IMR-90 (cell line): ENCODE measurements around the gene RAB40C. TPM values are rescaled to one million over a fixed set of nuclear protein-coding genes. Genes with fewer than 3 reads are reported as not detected.

ENCODE experiments used
- ATAC-seq: fragments of 200-7000 bp; cut with Tn5 transposase; 2 replicates; pipeline ENCODE4 v1.9.1; 2020; ENCODE audit warnings: low read depth, mild to moderate bottlenecking, moderate library complexity
- BruUV-seq: library from RNA; stranded (reverse); fragments of 400-500 nt; replicated peaks from 2 replicates; lab custom pipeline; 2021; lab: Mats Ljungman, UMichigan
- CTCF ChIA-PET: fragments of 300-600 bp; formaldehyde crosslinking; extraction: SDS; loops from one replicate; lab custom pipeline; 2021; ENCODE audit warnings: antibody characterized with exemption; lab: Yijun Ruan, JAX
- POLR2A ChIA-PET: fragments of 300-600 bp; sonication (Branson Sonifier 250); formaldehyde crosslinking; loops from one replicate; lab custom pipeline; 2022; ENCODE audit warnings: antibody characterized with exemption; ENCODE audit not compliant: unreplicated experiment; lab: Charles Lee
- DNase-seq: peaks from one replicate; pipeline ENCODE4 v3.0.0; 2013
- H2AFZ ChIP-seq: replicated peaks from 2 replicates; pipeline ENCODE3; 2013; ENCODE audit warnings: low read length, mild to moderate bottlenecking; ENCODE audit not compliant: poor library complexity
- H2AK5ac ChIP-seq: 2 replicates; pipeline ENCODE4 v1.6.1; 2013; ENCODE audit warnings: low read depth, low read length, inconsistent platforms
- H2AK9ac ChIP-seq: replicated peaks from 2 replicates; pipeline ENCODE3; 2013; ENCODE audit warnings: mild to moderate bottlenecking, low read depth, low read length, moderate library complexity; ENCODE audit not compliant: poor library complexity
- H2BK120ac ChIP-seq: 2 replicates; pipeline ENCODE4 v1.6.1; 2013; ENCODE audit warnings: low read depth, low read length, inconsistent platforms
- H2BK15ac ChIP-seq: 3 replicates; pipeline ENCODE4 v1.6.1; 2013; ENCODE audit warnings: low read depth, low read length, inconsistent platforms
- H2BK20ac ChIP-seq: 2 replicates; pipeline ENCODE4 v1.6.1; 2013; ENCODE audit warnings: low read depth, mild to moderate bottlenecking, inconsistent platforms, low read length, moderate library complexity
- H2BK5ac ChIP-seq: 2 replicates; pipeline ENCODE4 v1.6.1; 2013; ENCODE audit warnings: mild to moderate bottlenecking, low read depth, low read length, inconsistent platforms; ENCODE audit not compliant: poor library complexity, severe bottlenecking
- H3K14ac ChIP-seq: replicated peaks from 2 replicates; pipeline ENCODE4 v1.6.1; 2013; ENCODE audit warnings: low read depth, low read length, inconsistent platforms
- H3K18ac ChIP-seq: 2 replicates; pipeline ENCODE4 v1.6.1; 2013; ENCODE audit warnings: low read depth, low read length, control low read depth
- H3K23ac ChIP-seq: 2 replicates; pipeline ENCODE4 v1.6.1; 2013; ENCODE audit warnings: low read depth, low read length, inconsistent platforms
- H3K27ac ChIP-seq: 2 replicates; pipeline ENCODE4 v1.5.1; 2013; ENCODE audit warnings: mild to moderate bottlenecking, control low read depth, low read length; ENCODE audit not compliant: insufficient read depth
- H3K27me3 ChIP-seq: 2 replicates; pipeline ENCODE4 v1.6.1; 2013; ENCODE audit warnings: low read length; ENCODE audit not compliant: control insufficient read depth, insufficient read depth
- H3K36me3 ChIP-seq: 2 replicates; pipeline ENCODE4 v1.6.1; 2013; ENCODE audit warnings: low read length, mixed read lengths; ENCODE audit not compliant: control insufficient read depth, insufficient read depth
- H3K4ac ChIP-seq: 2 replicates; pipeline ENCODE4 v1.6.1; 2013; ENCODE audit warnings: low read depth, low read length, inconsistent platforms
- H3K4me1 ChIP-seq: 2 replicates; pipeline ENCODE4 v1.6.1; 2013; ENCODE audit warnings: low read length, mixed read lengths; ENCODE audit not compliant: control insufficient read depth, insufficient read depth
- H3K4me2 ChIP-seq: 2 replicates; pipeline ENCODE4 v1.6.1; 2013; ENCODE audit warnings: low read depth, mild to moderate bottlenecking, control low read depth, low read length, moderate library complexity
- H3K4me3 ChIP-seq: 2 replicates; pipeline ENCODE4 v1.5.1; 2013; ENCODE audit warnings: low read depth, mild to moderate bottlenecking, control low read depth, low read length, moderate library complexity; ENCODE audit not compliant: insufficient read depth
- H3K56ac ChIP-seq: 2 replicates; pipeline ENCODE4 v1.6.1; 2013; ENCODE audit warnings: low read length, inconsistent platforms; ENCODE audit not compliant: insufficient read depth; ENCODE audit errors: extremely low read depth
- H3K79me1 ChIP-seq, 2 experiments: 2 replicates each; pipeline ENCODE4 v1.6.1; 2013; ENCODE audit warnings: low read length in 2 of 2, inconsistent platforms in 1 of 2, low read depth in 1 of 2
- H3K9ac ChIP-seq: 2 replicates; pipeline ENCODE4 v1.6.1; 2013; ENCODE audit warnings: low read depth, low read length, control low read depth
- H3K9me1 ChIP-seq: 2 replicates; pipeline ENCODE4 v1.6.1; 2013; ENCODE audit warnings: low read length, inconsistent platforms; ENCODE audit not compliant: insufficient read depth
- H3K9me3 ChIP-seq: 2 replicates; pipeline ENCODE4 v1.6.1; 2013; ENCODE audit warnings: low read length; ENCODE audit not compliant: control insufficient read depth, insufficient read depth
- H4K20me1 ChIP-seq: 2 replicates; pipeline ENCODE4 v1.6.1; 2013; ENCODE audit warnings: low read length, inconsistent platforms; ENCODE audit not compliant: insufficient read depth
- H4K5ac ChIP-seq: 2 replicates; pipeline ENCODE4 v1.6.1; 2013; ENCODE audit warnings: mild to moderate bottlenecking, low read depth, low read length, control low read depth
- H4K8ac ChIP-seq, 2 experiments: 2 replicates each; pipeline ENCODE4 v1.6.1; 2013; ENCODE audit warnings: low read depth in 2 of 2, low read length in 2 of 2, control low read depth in 1 of 2, inconsistent platforms in 1 of 2
- H4K91ac ChIP-seq: 2 replicates; pipeline ENCODE4 v1.6.1; 2013; ENCODE audit warnings: low read depth, low read length, inconsistent platforms; ENCODE audit not compliant: insufficient read depth
- BHLHE40 ChIP-seq: fragments of 150-350 bp; IDR thresholded peaks from 2 replicates; pipeline ENCODE4 v1.6.1; 2016; ENCODE audit warnings: mild to moderate bottlenecking, low read depth, low read length
- CEBPB ChIP-seq: IDR thresholded peaks from 2 replicates; pipeline ENCODE4 v1.6.1; 2012; ENCODE audit warnings: low read depth, low read length, improper control_type of control experiment
- CHD1 ChIP-seq: IDR thresholded peaks from 2 replicates; pipeline ENCODE4 v1.6.1; 2012; ENCODE audit warnings: low read depth, low read length, improper control_type of control experiment
- CTCF ChIP-seq: conservative IDR thresholded peaks from 2 replicates; pipeline ENCODE4 v1.5.1; 2012; ENCODE audit warnings: mild to moderate bottlenecking, low read depth, low read length, improper control_type of control experiment
- ELK1 ChIP-seq: fragments of 150-350 bp; IDR thresholded peaks from 2 replicates; pipeline ENCODE4 v1.6.1; 2016; ENCODE audit warnings: low read depth, mild to moderate bottlenecking, low read length, moderate library complexity, borderline replicate concordance
- FOS ChIP-seq: fragments of 150-350 bp; IDR thresholded peaks from 2 replicates; pipeline ENCODE4 v1.6.1; 2016; ENCODE audit warnings: low read depth, low read length
- MAFK ChIP-seq: IDR thresholded peaks from 2 replicates; pipeline ENCODE4 v1.6.1; 2012; ENCODE audit warnings: low read depth, low read length, improper control_type of control experiment
- MAZ ChIP-seq: IDR thresholded peaks from 2 replicates; pipeline ENCODE4 v1.6.1; 2012; ENCODE audit warnings: low read depth, mild to moderate bottlenecking, low read length, improper control_type of control experiment, moderate library complexity, borderline replicate concordance
- MXI1 ChIP-seq: IDR thresholded peaks from 2 replicates; pipeline ENCODE4 v1.6.1; 2012; ENCODE audit warnings: low read depth, mild to moderate bottlenecking, low read length, moderate library complexity, borderline replicate concordance
- NFE2L2 ChIP-seq: fragments of 150-350 bp; IDR thresholded peaks from 2 replicates; pipeline ENCODE4 v1.6.1; 2016; ENCODE audit warnings: low read depth, mild to moderate bottlenecking, low read length
- POLR2A ChIP-seq: IDR thresholded peaks from 2 replicates; pipeline ENCODE4 v1.6.1; 2012; ENCODE audit warnings: mild to moderate bottlenecking, low read depth, low read length
- RAD21 ChIP-seq: IDR thresholded peaks from 2 replicates; pipeline ENCODE4 v1.6.1; 2012; ENCODE audit warnings: low read length, improper control_type of control experiment
- RCOR1 ChIP-seq: IDR thresholded peaks from 2 replicates; pipeline ENCODE4 v1.6.1; 2012; ENCODE audit warnings: mild to moderate bottlenecking, low read length, improper control_type of control experiment; ENCODE audit not compliant: insufficient replicate concordance
- RFX5 ChIP-seq: IDR thresholded peaks from 2 replicates; pipeline ENCODE4 v1.8.0; 2012; ENCODE audit warnings: low read depth, mild to moderate bottlenecking, low read length, moderate library complexity
- SMC3 ChIP-seq: fragments of 150-350 bp; IDR thresholded peaks from 2 replicates; pipeline ENCODE4 v1.6.1; 2016; ENCODE audit warnings: low read depth, mild to moderate bottlenecking, antibody characterized with exemption, low read length, moderate library complexity
- USF2 ChIP-seq: fragments of 150-350 bp; IDR thresholded peaks from 2 replicates; pipeline ENCODE4 v1.6.1; 2017; ENCODE audit warnings: mild to moderate bottlenecking, antibody characterized with exemption, low read length, low read depth
- WGBS, 2 experiments: methylation state at CpG; one replicate each; pipeline versions ENCODE4 v1.1.5 to v1.1.7; 2013; ENCODE audit warnings: missing lambda C conversion rate in 2 of 2; ENCODE audit not compliant: insufficient read length in 1 of 2; ENCODE audit errors: extremely low coverage in 2 of 2; 5-methylcytosine and 5-hydroxymethylcytosine counted together
- dilution Hi-C: fragments of 300-500 bp; cut with HindIII; formaldehyde crosslinking; loops from one replicate; pipeline ENCODE4 v1.14.3; 2018; ENCODE audit warnings: low sequenced_read_pairs; ENCODE audit not compliant: unreplicated experiment
- in situ Hi-C: fragments of 300-500 bp; cut with MboI; formaldehyde crosslinking; loops from 3 replicates; pipeline ENCODE4 v1.14.3; 2019; ENCODE audit warnings: low sequenced_read_pairs, inconsistent platforms, mixed read lengths
- intact Hi-C: fragments of 100-400 bp; cut with micrococcal nuclease; formaldehyde crosslinking; loops from 2 replicates; pipeline ENCODE4 v1.10.0; 2022
- polyA plus RNA-seq, 3 experiments: library from polyadenylated mRNA; depleted of rRNA; stranded (reverse); fragments of >200 nt; gene quantifications; 2 replicates each; pipeline ENCODE4 v1.2.3, GENCODE V29; 2012; ENCODE audit warnings: low replicate concordance in 1 of 3
- total RNA-seq: library from RNA; depleted of rRNA; stranded (reverse); fragments of >200 nt; gene quantifications from 2 replicates; pipeline ENCODE4 v1.2.3, GENCODE V29; 2012

RAB40C gene
- total and polyA plus RNA-seq, 2 of the 4 experiments (the other 2 are of a cell fraction) = 6.8 to 13.7 TPM

GRCh38 chr16:585351-585750 lies 4.5 kb upstream of the RAB40C start:
- H3K4me2 ChIP-seq = no peak overlapping the region
- no peak overlapping the region for H2BK120ac ChIP-seq
- no peak overlapping the region for H3K4me3 ChIP-seq
- H3K79me1 ChIP-seq = peaks cover 11 to 30% of the 10 kb centered on the region in 2 experiments; a peak in 3 of 4 replicates
- ChIA-PET CTCF (no interaction called here), POLR2A (no interaction called here)
- no peaks in the 10 kb centered on the region for H3K27me3 ChIP-seq
- H3K27ac ChIP-seq = no peak overlapping the region
- peaks cover 6% of the 10 kb centered on the region for H4K20me1 ChIP-seq
- H3K9me1 ChIP-seq = peaks cover 9% of the 10 kb centered on the region; the same call in 1 of the 2 replicates
- H3K4ac ChIP-seq = no peak overlapping the region
- no peak overlapping the region for H3K14ac ChIP-seq
- no peak overlapping the region for H3K23ac ChIP-seq
- H2BK20ac ChIP-seq = no peak overlapping the region
- H4K5ac ChIP-seq = no peak overlapping the region
- TF ChIP-seq RFX5 (no peak), NFE2L2 (no peak), RAD21 (no peak), SMC3 (no peak), POLR2A (no peak), USF2 (no peak), MXI1 (no peak), RCOR1 (no peak), MAFK (no peak), ELK1 (no peak), FOS (no peak), BHLHE40 (no peak), CHD1 (no peak), CEBPB (no peak), MAZ (no peak), CTCF (no peak)
- peak overlapping the region; percentile 59 for H2AK9ac ChIP-seq
- no peak overlapping the region for H2AK5ac ChIP-seq
- no peak overlapping the region for H2BK15ac ChIP-seq
- peak overlapping the region; percentile 10 for H2AFZ ChIP-seq
- no peak overlapping the region for H4K8ac ChIP-seq
- no peak overlapping the region for H3K9ac ChIP-seq
- no TSS peak for BruUV-seq
- ATAC-seq = no peak
- H3K56ac ChIP-seq = no peak overlapping the region
- DNase-seq = no peak
- H3K18ac ChIP-seq = no peak overlapping the region
- H4K91ac ChIP-seq = no peak overlapping the region; the same call in 1 of the 2 replicates
- dilution Hi-C loops = no loop called here
- WGBS, 2 experiments = 36% methylated on average over 9 of the region's 10 CpGs; no CpG with 5 or more reads in 1 of the 2 experiments
- in situ Hi-C loops = no loop called here
- intact Hi-C loops = no loop called here
- no peaks in the 10 kb centered on the region for H3K9me3 ChIP-seq
- peaks cover 7% of the 10 kb centered on the region; the same call in 1 of the 2 replicates for H3K36me3 ChIP-seq
- peaks cover 11% of the 10 kb centered on the region for H3K4me1 ChIP-seq
- H2BK5ac ChIP-seq = no peak overlapping the region
